Left lobe of liver (tissue), 2 donors: ENCODE measurements around the gene SLC13A3. TPM values are rescaled to one million over a fixed set of nuclear protein-coding genes. Genes with fewer than 3 reads are reported as not detected.

Experiments
- ATAC-seq: fragments of 200-7000 bp; cut with Tn5 transposase; one replicate; pipeline ENCODE4 v1.9.1; 2020; ENCODE audit warnings: mild to moderate bottlenecking, moderate library complexity
- DNase-seq: peaks from one replicate; pipeline ENCODE4 v3.0.0-alpha.2; 2020; ENCODE audit warnings: low spot score
- total RNA-seq: library from RNA; stranded (reverse); gene quantifications from one replicate; pipeline ENCODE4 v1.2.1, GENCODE V29; 2021
- donor health status: DM: no; HTN: no; CAD: no; lungs with moderate emphysema.
- donor health status: DM: no; HTN: yes; CAD: no.

The SLC13A3 gene
- total RNA-seq, 1 donor from 2014 or later = 7.1 TPM

GRCh38 chr20:46562373-46563169 is 88.7 kb downstream of the SLC13A3 start:
- DNase-seq (peak; percentile 69), ATAC-seq (peak; percentile 97)

- ATAC-seq (no peak), DNase-seq (no peak)
Measured at GRCh38 chr20:46562009-46562372, 89.3 kb downstream of the SLC13A3 start.

- peak; percentile 46 for ATAC-seq
Measured at GRCh38 chr20:46559685-46560440, 91.4 kb downstream of the SLC13A3 start.

GRCh38 chr20:46559001-46559400 is 92.3 kb downstream of the SLC13A3 start:
- DNase-seq (no peak), ATAC-seq (no peak)

More at GRCh38 chr20:46559685-46560440, 91.4 kb downstream of the SLC13A3 start:
- no peak for DNase-seq

DNA sequence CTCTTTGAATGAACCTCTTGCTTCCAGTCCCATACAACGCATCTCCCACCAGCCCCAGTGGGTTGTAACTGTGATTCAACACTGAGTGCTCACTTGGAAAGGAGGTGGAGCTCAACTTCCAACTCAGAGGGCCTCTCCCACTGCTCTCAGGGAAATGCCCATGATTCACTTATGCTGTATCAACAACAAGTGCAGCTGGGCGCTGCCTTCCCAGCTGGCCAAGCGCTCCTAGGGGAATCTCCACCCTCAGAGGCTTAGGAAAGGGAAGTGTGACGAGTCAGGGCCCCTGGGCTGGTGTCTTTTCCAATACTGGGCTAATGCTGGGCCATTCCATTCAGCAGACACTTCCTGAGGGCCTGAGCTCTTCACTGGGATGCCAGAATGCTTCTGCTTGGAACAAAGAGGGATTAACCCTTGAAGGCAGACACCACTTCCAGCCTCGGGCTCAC is 92.7 kb downstream of the SLC13A3 start:
- no peak for DNase-seq
- no peak for ATAC-seq

DNA sequence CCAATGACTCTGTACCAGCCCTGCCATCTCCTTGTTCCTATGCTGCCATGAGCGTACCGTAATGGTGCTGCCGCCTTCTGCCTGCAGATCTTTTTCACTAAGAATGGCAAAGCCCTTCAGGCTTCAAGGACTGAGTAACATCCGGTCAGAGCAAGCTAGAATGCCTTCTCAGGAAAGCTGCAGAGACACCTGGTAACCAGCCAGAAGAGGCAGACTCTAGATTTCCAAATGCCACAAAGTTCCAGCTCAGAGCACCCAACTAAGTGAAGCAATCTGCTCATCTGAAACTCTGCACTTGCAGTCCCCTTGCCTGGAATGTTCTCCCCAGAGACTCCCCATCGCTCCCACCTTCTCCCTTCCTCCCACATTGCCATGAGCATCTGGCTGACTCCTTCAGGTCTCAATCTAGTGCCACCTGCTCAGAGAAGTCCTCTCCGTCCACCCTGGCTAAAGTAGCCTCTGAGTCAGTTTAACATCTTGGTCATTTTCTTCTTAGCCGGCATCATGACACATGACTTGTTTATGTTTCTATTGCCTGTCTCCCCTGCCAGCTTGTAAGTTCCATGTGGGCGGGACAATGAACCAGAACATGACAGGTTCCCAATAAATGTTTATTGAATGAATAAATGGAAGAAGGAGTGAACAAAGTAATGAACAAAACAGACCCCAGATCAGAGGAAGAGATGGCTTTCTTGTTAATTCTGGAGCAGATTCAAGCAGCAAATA is 93.9 kb downstream of the SLC13A3 start:
- ATAC-seq = peak; percentile 11
- DNase-seq = no peak

- no peak for DNase-seq
- ATAC-seq = no peak
Measured at GRCh38 chr20:46555370-46555956, 95.8 kb downstream of the SLC13A3 start.

DNA sequence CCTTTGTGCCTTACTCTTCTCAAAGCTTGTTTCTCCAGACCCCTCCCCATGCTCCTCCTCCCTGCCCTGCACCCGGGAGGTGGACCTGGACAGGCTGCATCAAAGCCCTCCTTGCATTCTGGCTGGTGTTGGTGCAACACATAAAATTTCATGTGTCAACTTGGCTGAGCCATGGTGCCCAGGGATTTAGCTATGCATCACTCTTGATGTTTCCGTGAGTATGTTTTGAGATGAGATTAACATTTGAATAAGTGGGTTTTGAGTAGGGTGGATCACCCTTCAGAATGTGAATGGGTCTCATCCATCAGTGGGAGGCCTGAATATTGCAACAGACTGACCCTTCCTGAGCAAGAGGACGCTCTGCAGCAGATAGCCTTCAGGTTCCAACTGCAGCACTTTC is 96.4 kb downstream of the SLC13A3 start:
- no peak for ATAC-seq

DNA sequence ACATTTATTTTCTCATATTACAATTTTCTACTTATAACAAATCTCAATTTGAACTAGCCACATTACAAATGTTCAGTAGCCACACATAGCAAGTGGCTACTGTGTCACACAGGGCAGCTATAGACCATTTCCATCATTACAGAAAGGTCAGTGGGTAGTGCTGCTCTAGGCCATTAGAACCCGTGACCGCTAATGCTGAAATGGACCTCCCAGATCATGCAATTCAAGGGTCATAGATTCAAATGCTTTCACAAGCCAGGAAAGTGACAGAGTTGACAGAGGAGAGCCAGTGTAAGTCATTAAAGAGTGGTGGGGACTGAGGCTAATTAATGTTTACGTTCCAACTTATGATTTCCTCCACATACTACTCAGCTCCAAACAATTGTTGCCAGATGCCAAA is 97.3 kb downstream of the SLC13A3 start:
- ATAC-seq = no peak
- no peak for DNase-seq

More for the DNA sequence above, 96.4 kb downstream of the SLC13A3 start:
- DNase-seq = no peak

- ATAC-seq (no peak), DNase-seq (no peak)
Measured at GRCh38 chr20:46552460-46553420, 98.5 kb downstream of the SLC13A3 start.

GRCh38 chr20:46551522-46552381 is 99.5 kb downstream of the SLC13A3 start:
- DNase-seq (no peak), ATAC-seq (no peak)

GRCh38 chr20:46550461-46550860 is 100.8 kb downstream of the SLC13A3 start, which contains the start of gene OCSTAMP:
Gene OCSTAMP, minus strand, starts transcription at chr20:46550654. Its CDS starts 94 bp downstream, at chr20:46550560.
- ATAC-seq = no peak
- no peak for DNase-seq

DNA sequence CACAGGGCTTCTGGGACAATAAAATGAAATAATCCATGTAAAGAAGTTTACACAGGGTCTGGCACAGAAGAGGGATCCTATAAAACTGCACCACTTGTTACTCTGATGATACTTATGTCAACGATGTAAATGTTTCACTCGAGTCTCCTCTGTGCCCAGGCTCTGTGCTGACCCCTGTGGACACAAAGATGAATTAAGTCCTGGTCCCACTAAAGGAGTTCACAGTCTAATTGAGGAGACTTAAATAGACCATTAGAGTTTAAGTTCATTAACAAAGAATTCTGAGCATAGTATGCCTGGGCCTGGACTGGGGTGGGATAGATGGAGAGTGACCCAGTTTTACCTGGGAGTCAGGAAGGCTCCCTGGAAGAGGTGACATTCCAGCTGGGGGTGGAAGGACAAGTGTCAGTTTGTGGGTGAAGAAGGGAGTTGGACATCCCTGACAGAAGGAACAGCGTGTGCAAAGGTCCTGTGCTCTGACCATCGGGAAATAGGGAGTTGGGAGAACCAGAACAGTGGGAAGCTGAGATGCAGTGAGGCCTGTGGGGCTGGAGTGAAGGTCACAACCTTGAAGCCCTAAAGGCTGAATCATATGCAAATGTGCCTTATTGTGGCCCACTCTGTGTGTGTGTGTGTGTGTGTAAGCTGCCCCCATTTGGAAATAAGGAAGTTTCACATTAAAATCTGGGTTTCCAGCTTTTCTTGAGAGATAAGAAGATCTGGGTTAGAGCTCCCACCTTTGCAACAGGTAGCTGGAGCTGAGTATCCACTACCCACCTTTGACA is 101.9 kb downstream of the SLC13A3 start:
- ATAC-seq (no peak), DNase-seq (no peak)

GRCh38 chr20:46548688-46549087 is 102.6 kb downstream of the SLC13A3 start:
- ATAC-seq (no peak), DNase-seq (no peak)

DNA sequence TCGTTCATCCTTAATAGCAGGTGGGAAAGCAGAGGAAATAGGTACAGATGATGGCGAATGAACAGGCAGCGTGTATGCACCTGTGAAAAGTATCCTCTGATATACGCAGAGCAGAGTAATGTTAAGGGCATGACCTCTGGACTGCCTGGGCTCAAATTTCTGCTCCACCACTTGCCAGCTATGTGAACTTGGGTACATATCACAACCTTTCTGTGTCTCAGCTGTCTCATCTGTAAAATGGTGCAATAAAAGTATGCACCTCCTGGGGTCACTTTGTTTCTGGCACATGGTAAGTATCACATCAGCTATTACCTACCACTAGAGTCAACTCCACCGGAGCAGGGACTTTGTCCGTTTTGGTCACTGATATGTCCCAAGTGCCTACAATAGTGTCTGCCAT is 103.3 kb downstream of the SLC13A3 start:
- no peak for ATAC-seq
- DNase-seq = no peak

- ATAC-seq (no peak), DNase-seq (no peak)
Measured at GRCh38 chr20:46546936-46547335, 104.3 kb downstream of the SLC13A3 start.

- DNase-seq (no peak), ATAC-seq (no peak)
Measured at GRCh38 chr20:46546298-46546697, 105.0 kb downstream of the SLC13A3 start.

GRCh38 chr20:46545827-46546138 is 105.5 kb downstream of the SLC13A3 start:
- ATAC-seq (no peak), DNase-seq (no peak)
